Activated B cell treated with CpG ODN at 0.5 μM for 24 hours (primary cell): Measurements from ENCODE around the gene ABI3BP. TPM values are rescaled to one million over a fixed set of nuclear protein-coding genes. Genes with fewer than 3 reads are reported as not detected.

ENCODE experiments used
- ATAC-seq: fragments of 200-7000 bp; cut with Tn5 transposase; one replicate; pipeline ENCODE4 v1.10.0; 2021; ENCODE audit warnings: low read depth, mild to moderate bottlenecking, moderate library complexity
- CTCF ChIA-PET: fragments of 350-600 bp; sonication (Branson Sonifier 250); formaldehyde crosslinking; loops from one replicate; lab custom pipeline; 2021; ENCODE audit warnings: antibody characterized with exemption; lab: Charles Lee
- POLR2A ChIA-PET: fragments of 350-600 bp; sonication (Branson Sonifier 250); formaldehyde crosslinking; loops from one replicate; lab custom pipeline; 2021; ENCODE audit warnings: antibody characterized with exemption; lab: Charles Lee
- DNase-seq: peaks from one replicate; pipeline ENCODE4 v3.0.0; 2022
- H3K27ac Mint-ChIP-seq: one replicate; pipeline ENCODE4 v1.8.0; 2020; ENCODE audit warnings: mixed read lengths
- H3K27me3 Mint-ChIP-seq: one replicate; pipeline ENCODE4 v1.8.0; 2021; ENCODE audit warnings: mixed read lengths
- H3K36me3 Mint-ChIP-seq: one replicate; pipeline ENCODE4 v1.8.0; 2021; ENCODE audit warnings: low read depth, mixed read lengths
- H3K4me1 Mint-ChIP-seq: one replicate; pipeline ENCODE4 v1.8.0; 2021; ENCODE audit warnings: mixed read lengths
- H3K4me3 Mint-ChIP-seq: one replicate; pipeline ENCODE4 v1.8.0; 2020; ENCODE audit warnings: mild to moderate bottlenecking, mixed read lengths
- H3K9me3 Mint-ChIP-seq: one replicate; pipeline ENCODE4 v1.8.0; 2020; ENCODE audit warnings: mixed read lengths
- intact Hi-C: fragments of 100-400 bp; cut with micrococcal nuclease; formaldehyde crosslinking; loops from one replicate; pipeline ENCODE4 v1.15.1; 2024
- total RNA-seq: library from RNA; stranded (reverse); gene quantifications from 2 replicates; pipeline ENCODE4 v1.2.3, GENCODE V29; 2022
- TF ChIP-seq, protein P1 (sequence below): fragments of 200-600 bp; IDR thresholded peaks from one replicate; pipeline ENCODE4 v1.8.0; 2022; ENCODE audit warnings: antibody characterized with exemption, mild to moderate bottlenecking

Gene ABI3BP
- total RNA-seq, 1 donor from 2014 or later, result not detected

DNA sequence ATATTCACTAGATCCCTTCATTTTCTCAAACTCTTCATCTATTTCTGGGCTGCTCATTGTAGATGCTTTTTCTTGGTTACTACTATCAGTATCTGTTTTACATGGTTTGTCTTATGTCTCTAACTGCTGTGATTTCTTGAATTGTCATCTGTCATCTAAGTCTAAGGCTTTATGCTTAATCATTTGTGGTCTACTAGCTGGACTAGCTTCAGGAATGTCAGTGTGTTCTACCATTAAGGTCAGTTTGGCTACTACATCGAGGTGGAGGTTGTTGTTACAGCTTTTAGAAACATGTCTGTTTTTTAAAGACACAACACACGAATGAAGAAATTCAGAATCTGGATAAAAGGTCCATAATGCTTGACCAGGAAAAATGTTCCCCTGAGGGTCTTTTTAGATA, 82.2 kb downstream of the ABI3BP start:
- CTCF ChIA-PET, result no interaction called here
- ATAC-seq (no peak), DNase-seq (no peak)
- Mint-ChIP-seq H3K27me3 (peaks cover 3% of the 10 kb centered on the region), H3K36me3 (no peaks in the 10 kb centered on the region), H3K9me3 (peaks cover 2% of the 10 kb centered on the region), H3K4me1 (no peaks in the 10 kb centered on the region), H3K4me3 (no peak overlapping the region), H3K27ac (no peak overlapping the region)
- intact Hi-C loops, result no loop called here
- POLR2A ChIA-PET, result no interaction called here
- TF ChIP-seq, protein P1, sequence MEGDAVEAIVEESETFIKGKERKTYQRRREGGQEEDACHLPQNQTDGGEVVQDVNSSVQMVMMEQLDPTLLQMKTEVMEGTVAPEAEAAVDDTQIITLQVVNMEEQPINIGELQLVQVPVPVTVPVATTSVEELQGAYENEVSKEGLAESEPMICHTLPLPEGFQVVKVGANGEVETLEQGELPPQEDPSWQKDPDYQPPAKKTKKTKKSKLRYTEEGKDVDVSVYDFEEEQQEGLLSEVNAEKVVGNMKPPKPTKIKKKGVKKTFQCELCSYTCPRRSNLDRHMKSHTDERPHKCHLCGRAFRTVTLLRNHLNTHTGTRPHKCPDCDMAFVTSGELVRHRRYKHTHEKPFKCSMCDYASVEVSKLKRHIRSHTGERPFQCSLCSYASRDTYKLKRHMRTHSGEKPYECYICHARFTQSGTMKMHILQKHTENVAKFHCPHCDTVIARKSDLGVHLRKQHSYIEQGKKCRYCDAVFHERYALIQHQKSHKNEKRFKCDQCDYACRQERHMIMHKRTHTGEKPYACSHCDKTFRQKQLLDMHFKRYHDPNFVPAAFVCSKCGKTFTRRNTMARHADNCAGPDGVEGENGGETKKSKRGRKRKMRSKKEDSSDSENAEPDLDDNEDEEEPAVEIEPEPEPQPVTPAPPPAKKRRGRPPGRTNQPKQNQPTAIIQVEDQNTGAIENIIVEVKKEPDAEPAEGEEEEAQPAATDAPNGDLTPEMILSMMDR, result no peak

DNA sequence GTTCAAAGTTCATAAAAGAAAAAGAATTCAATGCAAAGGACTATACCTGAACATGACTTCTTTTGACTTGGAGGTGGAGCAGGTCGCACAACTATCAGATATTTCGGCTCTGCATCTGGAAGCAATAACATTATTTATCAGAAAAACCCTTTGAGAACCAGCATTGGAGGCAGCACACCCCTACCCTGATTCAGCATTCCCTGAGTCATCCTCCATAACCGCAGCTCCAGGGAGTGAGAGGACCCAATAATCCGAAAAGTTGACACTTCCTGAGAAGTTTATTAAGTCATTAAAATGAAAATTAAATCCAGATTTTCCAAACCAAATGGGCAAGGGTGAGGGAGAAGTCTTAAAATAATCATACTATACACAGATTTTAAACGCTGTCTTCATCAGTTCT, 90.6 kb downstream of the ABI3BP start:
- ChIA-PET POLR2A (no interaction called here), CTCF (no interaction called here)
- Mint-ChIP-seq H3K36me3 (no peaks in the 10 kb centered on the region), H3K4me1 (peaks cover 2% of the 10 kb centered on the region), H3K27me3 (peaks cover 4% of the 10 kb centered on the region), H3K27ac (no peak overlapping the region), H3K9me3 (no peaks in the 10 kb centered on the region), H3K4me3 (no peak overlapping the region)
- DNase-seq (no peak), ATAC-seq (no peak)
- intact Hi-C loops, result no loop called here
- TF ChIP-seq, protein P1, result no peak

DNA sequence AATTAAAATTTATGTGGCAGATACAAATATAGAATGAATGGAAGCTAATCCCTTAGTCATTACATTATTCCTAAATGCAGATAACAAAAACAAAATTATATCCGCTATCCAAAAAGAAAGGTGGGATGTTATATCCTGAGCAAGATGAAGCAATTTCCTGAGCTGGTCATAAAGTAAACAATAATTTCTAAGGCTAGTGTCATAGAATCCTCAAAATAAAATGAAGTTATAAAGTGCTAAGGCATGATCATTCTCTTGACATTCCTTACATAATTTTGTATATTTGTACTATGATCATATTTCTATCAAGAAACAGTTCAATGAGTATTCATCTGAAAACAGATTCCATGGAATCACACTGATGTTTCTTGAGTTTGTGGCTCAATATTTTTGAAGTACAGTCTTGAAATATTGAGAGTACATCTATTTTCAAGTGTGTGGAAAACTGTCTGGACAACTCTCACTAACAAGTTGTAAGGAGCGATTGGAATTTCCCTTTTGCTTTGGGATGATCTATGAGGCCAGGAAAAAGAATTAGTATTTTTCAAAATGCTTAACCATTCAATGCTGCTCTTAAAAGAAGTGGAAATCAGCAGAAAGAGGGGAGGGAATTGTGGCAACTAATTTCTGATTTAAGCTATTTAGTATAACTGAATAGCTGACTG, 92.4 kb downstream of the ABI3BP start:
- H3K4me3 Mint-ChIP-seq, result no peak overlapping the region
- peaks cover 2% of the 10 kb centered on the region for H3K27me3 Mint-ChIP-seq
- intact Hi-C loops, result no loop called here
- ChIA-PET CTCF (no interaction called here), POLR2A (no interaction called here)
- H3K9me3 Mint-ChIP-seq, result no peaks in the 10 kb centered on the region
- TF ChIP-seq, protein P1, result no peak
- DNase-seq (no peak), ATAC-seq (no peak)
- H3K36me3 Mint-ChIP-seq, result no peaks in the 10 kb centered on the region
- H3K27ac Mint-ChIP-seq, result no peak overlapping the region
- peaks cover 2% of the 10 kb centered on the region for H3K4me1 Mint-ChIP-seq

DNA sequence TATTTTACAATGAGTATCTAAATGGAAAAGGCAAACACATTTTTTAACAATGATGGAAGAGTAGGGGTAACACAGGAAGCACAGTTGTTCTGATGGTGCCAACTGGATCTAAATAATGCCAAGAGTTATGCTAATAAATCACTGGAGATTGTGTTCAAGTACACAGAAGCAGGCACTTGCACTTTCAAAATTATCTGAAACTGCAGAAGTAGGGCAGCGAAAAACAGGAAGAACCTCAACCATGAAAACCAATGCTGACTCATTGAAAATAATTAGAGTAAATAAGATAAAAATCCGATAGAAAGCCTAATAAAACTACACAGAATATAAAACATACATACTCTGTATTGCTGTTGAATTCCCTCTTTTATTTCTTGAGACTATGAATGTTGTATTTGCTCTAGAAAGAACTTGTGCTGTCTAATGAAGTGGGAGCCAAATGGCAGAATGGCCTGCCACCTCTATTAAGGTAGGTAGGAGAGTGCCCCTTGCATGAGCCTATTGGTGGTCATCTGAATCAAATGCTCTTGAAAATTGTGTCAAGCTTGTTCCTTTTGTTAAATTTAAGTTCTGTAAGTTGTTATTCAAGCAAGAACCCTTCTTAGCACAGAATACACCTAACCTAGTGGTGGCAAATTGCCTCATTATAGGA, 93.7 kb downstream of the ABI3BP start:
- Mint-ChIP-seq H3K4me3 (no peak overlapping the region), H3K27me3 (peaks cover 2% of the 10 kb centered on the region), H3K9me3 (no peaks in the 10 kb centered on the region), H3K27ac (no peak overlapping the region), H3K36me3 (no peaks in the 10 kb centered on the region), H3K4me1 (peaks cover 2% of the 10 kb centered on the region)
- ATAC-seq (no peak), DNase-seq (no peak)
- intact Hi-C loops, result no loop called here
- TF ChIP-seq, protein P1, result no peak
- POLR2A ChIA-PET, result no interaction called here
- CTCF ChIA-PET, result no interaction called here

DNA sequence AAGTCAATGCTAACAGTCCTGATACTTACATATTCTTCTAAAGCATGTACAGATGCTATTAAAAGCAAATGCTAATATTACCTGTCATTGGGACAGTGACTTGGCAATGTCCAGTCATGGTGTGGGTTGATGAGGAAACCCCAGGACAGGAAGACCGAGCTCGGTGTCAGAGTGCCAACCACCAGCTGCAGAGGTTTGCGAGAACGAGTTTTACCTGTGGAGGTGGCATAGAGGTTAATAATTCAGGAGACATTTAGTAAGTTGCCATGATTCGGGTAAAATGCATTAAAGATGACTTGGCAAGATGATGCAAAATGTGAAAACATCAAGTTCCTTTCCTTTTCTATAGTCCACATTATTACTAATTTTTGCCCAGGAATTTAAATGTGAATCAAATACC, 94.5 kb downstream of the ABI3BP start:
- Mint-ChIP-seq H3K9me3 (no peaks in the 10 kb centered on the region), H3K4me3 (no peak overlapping the region), H3K4me1 (peaks cover 2% of the 10 kb centered on the region), H3K27me3 (peaks cover 2% of the 10 kb centered on the region), H3K27ac (no peak overlapping the region), H3K36me3 (no peaks in the 10 kb centered on the region)
- ChIA-PET POLR2A (no interaction called here), CTCF (no interaction called here)
- ATAC-seq (no peak), DNase-seq (no peak)
- TF ChIP-seq, protein P1, result no peak
- intact Hi-C loops, result no loop called here
